OCI-LY1 (cell line): Measurements from ENCODE around the gene ACOX1.

Source experiments
- CTCF ChIP-seq: fragments of 200-600 bp; sonication (generic), shearing (Covaris generic); IDR thresholded peaks from 2 replicates; pipeline ENCODE4 v1.5.1; 2017; ENCODE audit warnings: mild to moderate bottlenecking, antibody characterized with exemption, low read length, moderate library complexity, mixed read lengths
- EZH2 ChIP-seq: fragments of 200-600 bp; sonication (generic), shearing (Covaris generic); IDR thresholded peaks from 2 replicates; pipeline ENCODE4 v1.8.0; 2017; ENCODE audit warnings: borderline replicate concordance, mixed run types, mild to moderate bottlenecking, antibody characterized with exemption, low read length, moderate library complexity, mixed read lengths

- TF ChIP-seq CTCF: no peak
- no peak for TF ChIP-seq EZH2
Observed at GRCh38 chr17:75987041-75987440, 8.1 kb upstream of the ACOX1 start.
